Measurements from ENCODE around the gene GAS7.

- TF ChIP-seq CTCF (IDR thresholded peaks at IDR 0.05; ENCODE audit: insufficient read depth, low read depth, low read length) (no peak), EZH2 (IDR thresholded peaks at IDR 0.05; ENCODE audit: insufficient read depth, low read length) (no peak)
Observed at GRCh38 chr17:9982159-9982558, 216.2 kb downstream of the GAS7 start.
